Activated CD8-positive, alpha-beta T cell treated with anti-CD3 and anti-CD28 coated beads for 36 hours (primary cell): ENCODE measurements around the gene MRGPRX2. TPM values are rescaled to one million over a fixed set of nuclear protein-coding genes. Genes with fewer than 3 reads are reported as not detected.

Experiments
- ATAC-seq: fragments of 200-7000 bp; cut with Tn5 transposase; one replicate; pipeline ENCODE4 v1.10.0; 2021; ENCODE audit warnings: mild to moderate bottlenecking, moderate library complexity
- CTCF ChIA-PET: fragments of 350-600 bp; sonication (Branson Sonifier 250); formaldehyde crosslinking; loops from one replicate; lab custom pipeline; 2021; ENCODE audit warnings: antibody characterized with exemption; lab: Charles Lee
- POLR2A ChIA-PET: fragments of 350-600 bp; sonication (Branson Sonifier 250); formaldehyde crosslinking; loops from one replicate; lab custom pipeline; 2021; ENCODE audit warnings: antibody characterized with exemption; lab: Charles Lee
- DNase-seq: peaks from one replicate; pipeline ENCODE4 v3.0.0-alpha.2; 2020
- H3K27ac Mint-ChIP-seq: one replicate; pipeline ENCODE4 v1.8.0; 2021; ENCODE audit warnings: mild to moderate bottlenecking, mixed read lengths
- H3K27me3 Mint-ChIP-seq: one replicate; pipeline ENCODE4 v1.8.0; 2021; ENCODE audit warnings: mixed read lengths
- H3K36me3 Mint-ChIP-seq: one replicate; pipeline ENCODE4 v1.8.0; 2021; ENCODE audit warnings: low read depth, mixed read lengths
- H3K4me1 Mint-ChIP-seq: one replicate; pipeline ENCODE4 v1.8.0; 2021; ENCODE audit warnings: low read depth, mixed read lengths
- H3K4me3 Mint-ChIP-seq: one replicate; pipeline ENCODE4 v1.8.0; 2021; ENCODE audit warnings: mild to moderate bottlenecking, moderate library complexity, mixed read lengths
- H3K9me3 Mint-ChIP-seq: one replicate; pipeline ENCODE4 v1.8.0; 2021; ENCODE audit warnings: mixed read lengths
- CTCF ChIP-seq: fragments of 200-600 bp; IDR thresholded peaks from one replicate; pipeline ENCODE4 v1.8.0; 2022; ENCODE audit warnings: antibody characterized with exemption, mild to moderate bottlenecking
- intact Hi-C: fragments of 100-400 bp; cut with micrococcal nuclease; formaldehyde crosslinking; loops from one replicate; pipeline ENCODE4 v1.10.0; 2022
- total RNA-seq, 2 experiments: library from RNA; stranded (reverse); gene quantifications; one replicate each; pipeline ENCODE4 v1.2.3, GENCODE V29; 2021

The MRGPRX2 gene
- total RNA-seq, 2 experiments from 2014 or later: not detected

- TF ChIP-seq CTCF: no peak
- intact Hi-C loops: no loop called here
- H3K27ac Mint-ChIP-seq: no peak overlapping the region
- H3K4me3 Mint-ChIP-seq: no peak overlapping the region
- CTCF ChIA-PET: interaction anchor here (0.7 to 1.0 kb wide), 2 partner anchors 58 to 172 kb away, joined by 3 read pairs; no protein-coding TSS in a partner anchor
- H3K4me1 Mint-ChIP-seq: no peaks in the 10 kb centered on the region
- DNase-seq (no peak), ATAC-seq (no peak)
- H3K36me3 Mint-ChIP-seq: no peaks in the 10 kb centered on the region
- H3K27me3 Mint-ChIP-seq: peaks cover 18% of the 10 kb centered on the region
- POLR2A ChIA-PET: no interaction called here
- peaks cover 8% of the 10 kb centered on the region for H3K9me3 Mint-ChIP-seq
These were observed 47.9 kb downstream of the MRGPRX2 start for GRCh38 chr11:19012636-19013035.

Other genes with a start within 250 kb of the MRGPRX2 start
- not detected for gene MRGPRX1, start 121.3 kb downstream of the MRGPRX2 start, total RNA-seq
- gene ZDHHC13, start 56.5 kb upstream of the MRGPRX2 start, total RNA-seq: 10 to 100 TPM; 16.7 to 17.2 TPM
- not detected for gene CSRP3, start 141.3 kb upstream of the MRGPRX2 start, total RNA-seq
- 10 to 100 TPM; 12.9 to 13.1 TPM for gene E2F8, start 180.2 kb upstream of the MRGPRX2 start, total RNA-seq